CD14-positive monocyte (primary cell): Measurements from ENCODE around the gene SLIT3. TPM values are rescaled to one million over a fixed set of nuclear protein-coding genes. Genes with fewer than 3 reads are reported as not detected.

Experiments
- DNase-seq, 3 donors: peaks; one replicate each; pipeline ENCODE4 v3.0.0-alpha.2; 2011 to 2022
- H2AFZ ChIP-seq: 2 replicates; pipeline ENCODE4 v1.6.0; 2012; ENCODE audit warnings: mild to moderate bottlenecking, low read depth, low read length, inconsistent platforms; ENCODE audit not compliant: insufficient read depth, poor library complexity, severe bottlenecking
- H3K27ac ChIP-seq, 2 donors: 1 replicate in 1 of 2; 2 replicates in 1 of 2; pipeline ENCODE4 v1.5.1; 2012 to 2013; ENCODE audit warnings: low read length in 2 of 2, control low read depth in 1 of 2, inconsistent platforms in 1 of 2, low read depth in 1 of 2, mild to moderate bottlenecking in 1 of 2
- H3K27me3 ChIP-seq, 2 donors: one replicate each; pipeline versions ENCODE4 v1.6.0 to v1.6.1; 2011 to 2013; ENCODE audit warnings: low read length in 2 of 2; ENCODE audit not compliant: control insufficient read depth in 2 of 2, insufficient read depth in 2 of 2
- H3K36me3 ChIP-seq, 2 donors: replicated peaks in 1 of 2; 1 replicate in 1 of 2; 2 replicates in 1 of 2; pipeline versions ENCODE4 v1.5.1 to v1.6.1; 2012 to 2013; ENCODE audit warnings: low read length in 2 of 2, control low read depth in 1 of 2, inconsistent platforms in 1 of 2, mild to moderate bottlenecking in 1 of 2; ENCODE audit not compliant: insufficient read depth in 2 of 2, control insufficient read depth in 1 of 2
- H3K4me1 ChIP-seq, 2 donors: 1 replicate in 1 of 2; 2 replicates in 1 of 2; pipeline versions ENCODE4 v1.5.1 to v1.6.1; 2012 to 2013; ENCODE audit warnings: low read length in 2 of 2, control low read depth in 1 of 2, inconsistent platforms in 1 of 2, mild to moderate bottlenecking in 1 of 2, moderate library complexity in 1 of 2; ENCODE audit not compliant: insufficient read depth in 2 of 2, control insufficient read depth in 1 of 2
- H3K4me2 ChIP-seq: replicated peaks from 2 replicates; pipeline ENCODE3; 2012; ENCODE audit warnings: low read length, moderate library complexity, mild to moderate bottlenecking; ENCODE audit not compliant: poor library complexity, severe bottlenecking; ENCODE audit errors: extremely low read depth
- H3K4me3 ChIP-seq, 3 experiments: fragments of 200-600 bp in 1 of 3; sonication (generic) in 1 of 3; replicated peaks in 1 of 3; 1 replicate in 2 of 3; 2 replicates in 1 of 3; pipeline ENCODE4 v1.5.1; 2011 to 2013; ENCODE audit warnings: low read length in 3 of 3, mild to moderate bottlenecking in 3 of 3, control low read depth in 2 of 3, low read depth in 2 of 3, inconsistent platforms in 1 of 3, moderate library complexity in 1 of 3
- H3K79me2 ChIP-seq: 2 replicates; pipeline ENCODE4 v1.6.0; 2012; ENCODE audit warnings: mild to moderate bottlenecking, control low read depth, inconsistent platforms, low read length, moderate library complexity; ENCODE audit not compliant: insufficient read depth
- H3K9ac ChIP-seq: 2 replicates; pipeline ENCODE4 v1.6.0; 2017; ENCODE audit warnings: low read length, mild to moderate bottlenecking; ENCODE audit not compliant: insufficient read depth, poor library complexity, severe bottlenecking
- H3K9me3 ChIP-seq, 2 donors: replicated peaks in 1 of 2; 1 replicate in 1 of 2; 2 replicates in 1 of 2; pipeline versions ENCODE4 v1.5.1 to v1.6.1; 2012 to 2013; ENCODE audit warnings: low read length in 2 of 2, control low read depth in 1 of 2; ENCODE audit not compliant: control insufficient read depth in 1 of 2, insufficient read depth in 1 of 2
- H4K20me1 ChIP-seq: 2 replicates; pipeline ENCODE4 v1.6.0; 2012; ENCODE audit warnings: mild to moderate bottlenecking, low read length, control low read depth, moderate library complexity; ENCODE audit not compliant: insufficient read depth
- H3K27ac Mint-ChIP-seq, 7 donors: one replicate each; pipeline ENCODE4 v1.8.0; 2020; ENCODE audit warnings: mild to moderate bottlenecking in 7 of 7, mixed read lengths in 7 of 7, moderate library complexity in 6 of 7, inconsistent platforms in 2 of 7
- H3K27me3 Mint-ChIP-seq, 3 donors: one replicate each; pipeline ENCODE4 v1.8.0; 2021 to 2022; ENCODE audit warnings: low read depth in 3 of 3, mild to moderate bottlenecking in 3 of 3, mixed read lengths in 3 of 3, moderate library complexity in 3 of 3, inconsistent platforms in 1 of 3
- H3K36me3 Mint-ChIP-seq, 2 donors: one replicate each; pipeline ENCODE4 v1.8.0; 2020; ENCODE audit warnings: mixed read lengths in 2 of 2, inconsistent platforms in 1 of 2, mild to moderate bottlenecking in 1 of 2
- H3K4me1 Mint-ChIP-seq: one replicate; pipeline ENCODE4 v1.8.0; 2020; ENCODE audit warnings: mild to moderate bottlenecking, mixed read lengths
- H3K4me3 Mint-ChIP-seq, 2 donors: one replicate each; pipeline ENCODE4 v1.8.0; 2020; ENCODE audit warnings: mild to moderate bottlenecking in 2 of 2, mixed read lengths in 2 of 2, moderate library complexity in 1 of 2
- H3K9me3 Mint-ChIP-seq, 7 donors: one replicate each; pipeline ENCODE4 v1.8.0; 2020 to 2022; ENCODE audit warnings: mixed read lengths in 7 of 7, mild to moderate bottlenecking in 6 of 7, moderate library complexity in 6 of 7, inconsistent platforms in 2 of 7
- WGBS: methylation state at CpG from one replicate; pipeline ENCODE4 v1.1.5; 2013; ENCODE audit warnings: missing lambda C conversion rate; ENCODE audit not compliant: insufficient coverage; 5-methylcytosine and 5-hydroxymethylcytosine counted together
- intact Hi-C, 2 donors: fragments of 100-400 bp; cut with micrococcal nuclease; formaldehyde crosslinking; loops; one replicate each; pipeline versions ENCODE4 v1.15.0 to v1.15.1; 2023
- polyA plus RNA-seq, 3 donors: library from polyadenylated mRNA; depleted of rRNA in 1 of 3; unstranded in 2 of 3; stranded (reverse) in 1 of 3; fragments of 300-500 nt in 2 of 3; fragments of >200 nt in 1 of 3; fragmentation: Illumina TruSeq in 2 of 3; gene quantifications; 1 replicate in 2 of 3; 2 replicates in 1 of 3; pipeline ENCODE4 v1.2.3, GENCODE V29; 2012 to 2021
- TF ChIP-seq, protein P1 (sequence below): fragments of 200-600 bp; IDR thresholded peaks from one replicate; pipeline ENCODE4 v1.8.0; 2022; ENCODE audit warnings: antibody characterized with exemption, mild to moderate bottlenecking

The SLIT3 gene
- polyA plus RNA-seq, 3 donors, result not detected

DNA sequence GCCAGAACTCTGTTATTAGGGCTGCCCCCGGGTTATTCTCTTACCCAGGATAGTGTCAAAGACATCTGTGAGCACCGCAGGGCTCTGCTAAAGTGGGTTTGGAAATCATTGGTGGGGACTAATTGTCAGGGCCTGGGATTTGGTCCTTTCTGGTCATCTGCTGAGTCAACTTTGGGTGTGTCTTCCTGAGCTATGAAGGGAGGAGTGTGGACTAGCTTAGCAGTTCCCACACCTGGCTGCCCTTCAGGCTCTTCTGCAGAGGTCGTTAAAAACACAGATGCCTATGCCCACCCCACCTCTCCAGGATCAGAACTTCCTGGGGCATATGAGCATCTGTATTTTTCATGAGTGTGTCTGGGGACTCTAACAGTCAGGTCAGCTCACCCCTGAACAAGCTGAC, 352.2 kb downstream of the SLIT3 start:
- H3K9me3 Mint-ChIP-seq, result peaks cover 0 to 2% (median 0%) of the 10 kb centered on the region in 7 donors
- TF ChIP-seq, protein P1, sequence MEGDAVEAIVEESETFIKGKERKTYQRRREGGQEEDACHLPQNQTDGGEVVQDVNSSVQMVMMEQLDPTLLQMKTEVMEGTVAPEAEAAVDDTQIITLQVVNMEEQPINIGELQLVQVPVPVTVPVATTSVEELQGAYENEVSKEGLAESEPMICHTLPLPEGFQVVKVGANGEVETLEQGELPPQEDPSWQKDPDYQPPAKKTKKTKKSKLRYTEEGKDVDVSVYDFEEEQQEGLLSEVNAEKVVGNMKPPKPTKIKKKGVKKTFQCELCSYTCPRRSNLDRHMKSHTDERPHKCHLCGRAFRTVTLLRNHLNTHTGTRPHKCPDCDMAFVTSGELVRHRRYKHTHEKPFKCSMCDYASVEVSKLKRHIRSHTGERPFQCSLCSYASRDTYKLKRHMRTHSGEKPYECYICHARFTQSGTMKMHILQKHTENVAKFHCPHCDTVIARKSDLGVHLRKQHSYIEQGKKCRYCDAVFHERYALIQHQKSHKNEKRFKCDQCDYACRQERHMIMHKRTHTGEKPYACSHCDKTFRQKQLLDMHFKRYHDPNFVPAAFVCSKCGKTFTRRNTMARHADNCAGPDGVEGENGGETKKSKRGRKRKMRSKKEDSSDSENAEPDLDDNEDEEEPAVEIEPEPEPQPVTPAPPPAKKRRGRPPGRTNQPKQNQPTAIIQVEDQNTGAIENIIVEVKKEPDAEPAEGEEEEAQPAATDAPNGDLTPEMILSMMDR, result no peak
- H3K4me1 Mint-ChIP-seq, result no peaks in the 10 kb centered on the region
- Histone ChIP-seq H3K4me1 (no peaks in the 10 kb centered on the region), H3K4me2 (no peak overlapping the region), H3K9me3 (no peaks in the 10 kb centered on the region), H3K4me3 (no peak overlapping the region), H3K9ac (no peak overlapping the region), H3K36me3 (no peaks in the 10 kb centered on the region), H4K20me1 (no peaks in the 10 kb centered on the region), H3K27ac (no peak overlapping the region), H3K79me2 (no peaks in the 10 kb centered on the region), H3K27me3 (no peaks in the 10 kb centered on the region), H2AFZ (no peak overlapping the region)
- intact Hi-C loops, result no loop called here
- no peak for DNase-seq
- H3K27ac Mint-ChIP-seq, result no peak overlapping the region
- no peaks in the 10 kb centered on the region for H3K36me3 Mint-ChIP-seq
- H3K27me3 Mint-ChIP-seq, result peaks cover 0 to 3% (median 2%) of the 10 kb centered on the region in 3 donors
- no CpG with 5 or more reads among the region's 3 CpGs for WGBS
- H3K4me3 Mint-ChIP-seq, result no peak overlapping the region

DNA sequence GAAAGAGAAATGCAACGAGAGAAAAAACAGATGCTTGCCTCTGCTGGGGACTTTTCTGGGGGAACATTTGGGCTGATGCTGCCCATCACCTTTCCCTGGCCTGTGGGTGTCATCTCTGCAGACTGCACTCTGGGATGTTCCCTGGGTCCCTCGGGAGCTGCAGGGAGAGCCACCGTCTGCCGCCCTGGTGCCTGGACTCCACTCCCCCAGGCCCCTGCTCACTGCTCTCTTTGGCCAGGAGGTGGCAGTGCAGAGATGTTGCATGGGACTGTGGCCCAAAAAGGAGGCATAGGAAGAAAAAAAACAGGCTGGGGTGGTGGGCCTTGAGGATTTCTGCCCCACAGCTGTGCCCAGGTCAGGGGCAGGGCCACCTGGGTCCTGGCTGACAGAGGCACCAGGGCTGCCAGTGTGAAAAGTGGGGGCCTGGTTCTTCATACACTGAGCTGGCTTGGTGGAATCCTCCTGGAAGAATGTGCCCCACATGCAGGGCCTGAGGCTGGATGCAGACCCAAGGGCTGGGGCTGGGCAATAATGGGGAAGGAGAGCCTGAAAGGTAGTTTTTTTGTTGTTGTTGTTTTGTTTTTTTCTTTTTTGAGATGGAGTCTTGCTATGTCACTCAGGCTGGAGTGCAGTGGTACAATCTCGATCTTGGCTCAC, 353.6 kb downstream of the SLIT3 start:
- no peaks in the 10 kb centered on the region for H3K36me3 Mint-ChIP-seq
- no peak overlapping the region for H3K4me3 Mint-ChIP-seq
- H3K4me1 Mint-ChIP-seq, result no peaks in the 10 kb centered on the region

More for the DNA sequence above, 353.6 kb downstream of the SLIT3 start:
- H3K27me3 ChIP-seq, result no peaks in the 10 kb centered on the region
- Mint-ChIP-seq H3K27me3 (peaks cover 0 to 3% (median 2%) of the 10 kb centered on the region in 3 donors), H3K9me3 (peaks cover 0 to under 1% (median 0%) of the 10 kb centered on the region in 7 donors), H3K27ac (no peak overlapping the region)
- 47% methylated on average over 3 of the region's 5 CpGs for WGBS
- intact Hi-C loops, result no loop called here
- no peak for DNase-seq
- H3K9me3 ChIP-seq, result no peaks in the 10 kb centered on the region
- no peaks in the 10 kb centered on the region for H3K79me2 ChIP-seq
- H3K4me1 ChIP-seq, result no peaks in the 10 kb centered on the region
- no peak overlapping the region for H2AFZ ChIP-seq
- no peak overlapping the region for H3K4me2 ChIP-seq
- H3K36me3 ChIP-seq, result no peaks in the 10 kb centered on the region
- TF ChIP-seq, protein P1, result peak; percentile 53
- H4K20me1 ChIP-seq, result no peaks in the 10 kb centered on the region
- no peak overlapping the region for H3K4me3 ChIP-seq
- H3K9ac ChIP-seq, result no peak overlapping the region
- no peak overlapping the region for H3K27ac ChIP-seq
